GM18861 (cell line): Measurements from ENCODE around the gene EXOSC6.
"Not testable (repeated sequence)": the region's sequence is repeated elsewhere in the genome, so short reads cannot be mapped to it uniquely, and the experiment has no call there.

ENCODE experiments used
- ATAC-seq: cut with Tn5 transposase; IDR thresholded peaks from one replicate; pipeline ENCODE4 v1.9.1; 2021; ENCODE audit not compliant: unreplicated experiment

EXOSC6 gene

GRCh38 chr16:70251629-70252354 is at the start of gene EXOSC6:
Gene EXOSC6 (minus strand): TSS chr16:70251940. CDS start chr16:70251900, 40 bp downstream.
- peak; percentile 65 for ATAC-seq

GRCh38 chr16:70301121-70301520 is 49.4 kb upstream of the EXOSC6 start:
- ATAC-seq = no peak

- ATAC-seq = peak; percentile 78
Measured at GRCh38 chr16:70298988-70299938, 47.5 kb upstream of the EXOSC6 start, which contains the start of gene DDX19B. Gene DDX19B (plus strand): TSS chr16:70299186. CDS start chr16:70299298, 112 bp downstream.

- no peak for ATAC-seq
Measured at GRCh38 chr16:70295634-70296033, 43.9 kb upstream of the EXOSC6 start.

GRCh38 chr16:70294385-70295025 is 42.8 kb upstream of the EXOSC6 start:
- ATAC-seq = no peak

GRCh38 chr16:70292148-70292547 is 40.4 kb upstream of the EXOSC6 start:
- ATAC-seq = not testable (repeated sequence)

- ATAC-seq = no peak
Measured at GRCh38 chr16:70290949-70291519, 39.3 kb upstream of the EXOSC6 start.

- peak; percentile 96 for ATAC-seq
Measured at GRCh38 chr16:70289229-70290094, 37.7 kb upstream of the EXOSC6 start, which contains the start of gene AARS1. Gene AARS1 (minus strand): TSS chr16:70289506. CDS start chr16:70282763, 6,743 bp downstream.

- not testable (repeated sequence) for ATAC-seq
Measured at GRCh38 chr16:70287304-70287971, 35.7 kb upstream of the EXOSC6 start.

GRCh38 chr16:70276392-70276791 is 24.7 kb upstream of the EXOSC6 start:
- ATAC-seq = no peak

GRCh38 chr16:70271696-70272095 is 20.0 kb upstream of the EXOSC6 start:
- ATAC-seq = no peak

GRCh38 chr16:70270176-70270575 is 18.4 kb upstream of the EXOSC6 start:
- no peak for ATAC-seq

- ATAC-seq = no peak
Measured at GRCh38 chr16:70269471-70269870, 17.7 kb upstream of the EXOSC6 start.

GRCh38 chr16:70267922-70268321 is 16.2 kb upstream of the EXOSC6 start:
- not testable (repeated sequence) for ATAC-seq

- no peak for ATAC-seq
Measured at GRCh38 chr16:70267516-70267915, 15.8 kb upstream of the EXOSC6 start.

- not testable (repeated sequence) for ATAC-seq
Measured at GRCh38 chr16:70259903-70260302, 8.2 kb upstream of the EXOSC6 start.

- no peak for ATAC-seq
Measured at GRCh38 chr16:70258946-70259345, 7.2 kb upstream of the EXOSC6 start.

GRCh38 chr16:70258065-70258464 is 6.3 kb upstream of the EXOSC6 start:
- no peak for ATAC-seq

GRCh38 chr16:70257391-70257790 is 5.7 kb upstream of the EXOSC6 start:
- ATAC-seq = no peak
